Naive thymus-derived CD4-positive, alpha-beta T cell (primary cell): ENCODE data around the gene PCDHGA11. TPM values are rescaled to one million over a fixed set of nuclear protein-coding genes. Genes with fewer than 3 reads are reported as not detected.
"Not testable (repeated sequence)": the region's sequence is repeated elsewhere in the genome, so short reads cannot be mapped to it uniquely, and the experiment has no call there.

ENCODE experiments used
- ATAC-seq: fragments of 150-1000 bp; cut with Tn5 transposase; 2 replicates; pipeline ENCODE4 v1.10.0; 2021; ENCODE audit warnings: mild to moderate bottlenecking, moderate library complexity
- CTCF ChIA-PET: fragments of 350-600 bp; sonication (Branson Sonifier 250); formaldehyde crosslinking; loops from one replicate; lab custom pipeline; 2021; ENCODE audit warnings: antibody characterized with exemption; lab: Charles Lee
- POLR2A ChIA-PET: fragments of 350-600 bp; sonication (Branson Sonifier 250); formaldehyde crosslinking; loops from one replicate; lab custom pipeline; 2021; ENCODE audit warnings: antibody characterized with exemption, inconsistent platforms; lab: Charles Lee
- DNase-seq, 9 donors: peaks; one replicate each; pipeline versions ENCODE4 v3.0.0 to v3.0.0-alpha.2; 2020 to 2022; ENCODE audit warnings: mixed read lengths in 1 of 9
- H3K27ac ChIP-seq: one replicate; pipeline ENCODE4 v1.7.0; 2013; ENCODE audit warnings: mild to moderate bottlenecking, low read depth, low read length, moderate library complexity
- H3K27me3 ChIP-seq, 2 donors: one replicate each; pipeline ENCODE4 v1.7.0; 2013; ENCODE audit warnings: low read length in 2 of 2, mild to moderate bottlenecking in 2 of 2, moderate library complexity in 2 of 2; ENCODE audit not compliant: control insufficient read depth in 2 of 2, insufficient read depth in 2 of 2
- H3K36me3 ChIP-seq, 3 experiments: 1 replicate in 2 of 3; 2 replicates in 1 of 3; pipeline ENCODE4 v1.7.0; 2013; ENCODE audit warnings: low read length in 3 of 3, mild to moderate bottlenecking in 3 of 3, moderate library complexity in 1 of 3; ENCODE audit not compliant: insufficient read depth in 3 of 3, control insufficient read depth in 2 of 3
- H3K4me1 ChIP-seq, 2 donors: one replicate each; pipeline ENCODE4 v1.7.0; 2013; ENCODE audit warnings: low read length in 2 of 2, mild to moderate bottlenecking in 2 of 2, moderate library complexity in 1 of 2; ENCODE audit not compliant: control insufficient read depth in 2 of 2, insufficient read depth in 2 of 2
- H3K4me3 ChIP-seq: 2 replicates; pipeline ENCODE4 v1.7.0; 2013; ENCODE audit warnings: mild to moderate bottlenecking, low read length
- H3K9me3 ChIP-seq, 3 experiments: 1 replicate in 2 of 3; 2 replicates in 1 of 3; pipeline ENCODE4 v1.7.0; 2013; ENCODE audit warnings: low read length in 3 of 3; ENCODE audit not compliant: control insufficient read depth in 2 of 3
- H3K27ac Mint-ChIP-seq, 9 donors: one replicate each; pipeline ENCODE4 v1.8.0; 2020 to 2022; ENCODE audit warnings: mixed read lengths in 9 of 9, mild to moderate bottlenecking in 8 of 9, moderate library complexity in 5 of 9, inconsistent platforms in 2 of 9
- H3K27me3 Mint-ChIP-seq, 5 donors: one replicate each; pipeline ENCODE4 v1.8.0; 2021 to 2022; ENCODE audit warnings: mixed read lengths in 5 of 5, mild to moderate bottlenecking in 1 of 5
- H3K36me3 Mint-ChIP-seq, 5 donors: one replicate each; pipeline ENCODE4 v1.8.0; 2020 to 2022; ENCODE audit warnings: mixed read lengths in 5 of 5, mild to moderate bottlenecking in 3 of 5, inconsistent platforms in 1 of 5
- H3K4me1 Mint-ChIP-seq, 7 donors: one replicate each; pipeline ENCODE4 v1.8.0; 2020 to 2022; ENCODE audit warnings: mixed read lengths in 7 of 7, mild to moderate bottlenecking in 3 of 7, inconsistent platforms in 1 of 7
- H3K4me3 Mint-ChIP-seq, 10 donors: one replicate each; pipeline ENCODE4 v1.8.0; 2020 to 2022; ENCODE audit warnings: mild to moderate bottlenecking in 10 of 10, mixed read lengths in 10 of 10, moderate library complexity in 6 of 10, inconsistent platforms in 2 of 10
- H3K9me3 Mint-ChIP-seq, 11 donors: one replicate each; pipeline ENCODE4 v1.8.0; 2020 to 2022; ENCODE audit warnings: mixed read lengths in 11 of 11, mild to moderate bottlenecking in 4 of 11, inconsistent platforms in 1 of 11, moderate library complexity in 1 of 11
- intact Hi-C, 2 donors: fragments of 100-400 bp; cut with micrococcal nuclease; formaldehyde crosslinking; loops; one replicate each; pipeline ENCODE4 v1.15.1; 2023
- polyA plus RNA-seq, 2 donors: library from polyadenylated mRNA; unstranded; fragments of 300-500 nt; fragmentation: Illumina TruSeq; gene quantifications; one replicate each; pipeline ENCODE4 v1.2.3, GENCODE V29; 2021
- total RNA-seq, 6 experiments: library from RNA in 5 of 6; stranded (reverse) in 5 of 6; gene quantifications; 1 replicate in 5 of 6; 2 replicates in 1 of 6; pipeline ENCODE4 v1.2.3 and lab custom pipeline; 2021 to 2026

The PCDHGA11 gene
- total and polyA plus RNA-seq, 7 experiments from 2014 or later, result 0.16 to 0.29 (median 0.21) TPM; not detected in 3

- Mint-ChIP-seq H3K27me3 (peaks cover 68 to 80% (median 75%) of the 10 kb centered on the region in 5 donors), H3K36me3 (peaks cover 2 to 38% (median 10%) of the 10 kb centered on the region in 5 donors), H3K4me3 (peak overlapping the region in 4 of 10 donors; percentile 27 to 53 (median 39)), H3K9me3 (peaks cover 11 to 77% (median 43%) of the 10 kb centered on the region in 11 donors), H3K4me1 (peaks cover 16 to 28% (median 19%) of the 10 kb centered on the region in 7 donors)
- ATAC-seq, POLR2A ChIA-PET, H3K36me3 ChIP-seq, H3K27ac ChIP-seq, H3K4me3 ChIP-seq, H3K27ac Mint-ChIP-seq, CTCF ChIA-PET, H3K4me1 ChIP-seq, DNase-seq: not testable (repeated sequence)
- intact Hi-C loops, result loop anchor here in 1 of 2 donors (5.0 to 10.0 kb wide), 2 partner anchors 53 to 460 kb away; partner anchors contain the start of genes PCDH1 and PCDHGA5
- H3K27me3 ChIP-seq, result peaks cover 23 to 34% of the 10 kb centered on the region in 2 donors
- peaks cover 0 to 33% (median 15%) of the 10 kb centered on the region in 3 experiments for H3K9me3 ChIP-seq
Observed at GRCh38 chr5:141415275-141415618, 5.6 kb upstream of the PCDHGA11 start.

DNA sequence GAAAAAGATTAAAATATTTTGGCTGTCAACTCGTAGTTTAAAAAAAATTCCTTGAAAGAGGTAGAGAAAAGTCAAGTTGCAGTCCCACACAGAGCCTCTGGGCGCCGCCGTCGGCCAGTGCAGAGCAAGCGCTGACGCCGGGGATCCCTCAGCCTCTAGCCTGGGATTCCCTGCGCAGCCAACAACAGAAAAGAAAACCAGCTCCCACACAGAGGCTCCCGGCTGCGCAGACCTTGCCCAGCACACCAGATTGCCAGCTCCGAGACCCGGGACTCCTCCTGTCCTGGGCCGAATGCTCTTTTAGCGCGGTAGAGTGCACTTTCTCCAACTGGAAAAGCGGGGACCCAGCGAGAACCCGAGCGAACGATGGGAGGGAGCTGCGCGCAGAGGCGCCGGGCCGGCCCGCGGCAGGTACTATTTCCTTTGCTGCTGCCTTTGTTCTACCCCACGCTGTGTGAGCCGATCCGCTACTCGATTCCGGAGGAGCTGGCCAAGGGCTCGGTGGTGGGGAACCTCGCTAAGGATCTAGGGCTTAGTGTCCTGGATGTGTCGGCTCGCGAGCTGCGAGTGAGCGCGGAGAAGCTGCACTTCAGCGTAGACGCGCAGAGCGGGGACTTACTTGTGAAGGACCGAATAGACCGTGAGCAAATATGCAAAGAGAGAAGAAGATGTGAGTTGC is 3.2 kb upstream of the PCDHGA11 start, which contains the start of gene PCDHGB7:
TSS of gene PCDHGB7 (plus strand) at position 184 of the 679 bp plus-strand sequence. CDS start at position 367, 183 bp downstream.
- not testable (repeated sequence) for H3K36me3 ChIP-seq, H3K27ac ChIP-seq, H3K4me3 ChIP-seq, H3K4me1 ChIP-seq
- H3K27me3 ChIP-seq, result peaks cover 18 to 39% of the 10 kb centered on the region in 2 donors
- H3K9me3 ChIP-seq, result peaks cover 0 to 49% (median 18%) of the 10 kb centered on the region in 3 experiments
- Mint-ChIP-seq H3K9me3 (peaks cover 11 to 90% (median 61%) of the 10 kb centered on the region in 11 donors), H3K4me3 (peak within 1 kb of the TSS; percentile 43 to 73 (median 68)), H3K27me3 (peaks cover 77 to 90% (median 86%) of the 10 kb centered on the region in 5 donors), H3K4me1 (peaks cover 16 to 31% (median 19%) of the 10 kb centered on the region in 7 donors), H3K36me3 (peaks cover 0 to 55% (median 14%) of the 10 kb centered on the region in 5 donors), H3K27ac (peak within 1 kb of the TSS in 7 of 9 donors; percentile 0 to 74 (median 64))
- ChIA-PET CTCF (interaction anchor here (0.7 to 1.3 kb wide), 3 partner anchors 27 to 174 kb away, joined by 3 read pairs; no protein-coding TSS in a partner anchor), POLR2A (interaction anchor here (1.3 kb wide), 1 partner anchor 97 kb away, joined by 4 read pairs; the partner anchor contains the start of gene TAF7)
- intact Hi-C loops, result loop anchor here (1.0 to 10.0 kb wide), 5 partner anchors 55 to 457 kb away; partner anchors contain the start of genes PCDH1 (in 1 of the 2) and PCDHGA5 (in 1 of the 2)
- peak in 4 of 9 donors; percentile 26 to 62 (median 34) for DNase-seq
- peak; percentile 73 for ATAC-seq

- H3K4me1 ChIP-seq, result no peaks in the 10 kb centered on the region
- peaks cover 12 to 40% of the 10 kb centered on the region in 2 donors for H3K27me3 ChIP-seq
- ATAC-seq, result no peak
- H3K27ac ChIP-seq, result no peak overlapping the region
- H3K27ac Mint-ChIP-seq, result peak overlapping the region in 6 of 9 donors; percentile 2 to 74 (median 65)
- no peak overlapping the region for H3K4me3 ChIP-seq
- POLR2A ChIA-PET, result interaction anchor here (0.8 kb wide), 1 partner anchor 100 kb away, joined by 3 read pairs; no protein-coding TSS in a partner anchor
- H3K9me3 Mint-ChIP-seq, result peaks cover 14 to 89% (median 61%) of the 10 kb centered on the region in 11 donors
- intact Hi-C loops, result loop anchor here in 1 of 2 donors (5.0 to 10.0 kb wide), 2 partner anchors 57 to 456 kb away; partner anchors contain the start of genes PCDH1 and PCDHGA5
- peaks cover 0 to 59% (median 18%) of the 10 kb centered on the region in 3 experiments for H3K9me3 ChIP-seq
- no peak for DNase-seq
- H3K36me3 Mint-ChIP-seq, result peaks cover 3 to 54% (median 12%) of the 10 kb centered on the region in 5 donors
- peak overlapping the region in 6 of 10 donors; percentile 10 to 69 (median 36) for H3K4me3 Mint-ChIP-seq
- H3K36me3 ChIP-seq, result peaks cover 0 to 4% (median 0%) of the 10 kb centered on the region in 3 experiments
- peaks cover 4 to 22% (median 11%) of the 10 kb centered on the region in 7 donors for H3K4me1 Mint-ChIP-seq
- peaks cover 73 to 84% (median 76%) of the 10 kb centered on the region in 5 donors for H3K27me3 Mint-ChIP-seq
- CTCF ChIA-PET, result no interaction called here
Observed at GRCh38 chr5:141419074-141419880, 1.6 kb upstream of the PCDHGA11 start.

- peaks cover 66 to 87% (median 78%) of the 10 kb centered on the region in 5 donors for H3K27me3 Mint-ChIP-seq
- H3K4me3 Mint-ChIP-seq, result peak overlapping the region; percentile 29 to 90 (median 76)
- H3K4me1 ChIP-seq, result no peaks in the 10 kb centered on the region
- H3K36me3 Mint-ChIP-seq, result peaks cover 3 to 48% (median 10%) of the 10 kb centered on the region in 5 donors
- no peak for DNase-seq
- H3K4me3 ChIP-seq, result no peak overlapping the region
- peaks cover 0 to 4% (median 0%) of the 10 kb centered on the region in 3 experiments for H3K36me3 ChIP-seq
- peak overlapping the region in 5 of 9 donors; percentile 3 to 73 (median 51) for H3K27ac Mint-ChIP-seq
- peaks cover 0 to 55% (median 18%) of the 10 kb centered on the region in 3 experiments for H3K9me3 ChIP-seq
- intact Hi-C loops, result loop anchor here in 1 of 2 donors (5.0 kb wide), 1 partner anchor 56 kb away; the partner anchor contains the start of gene PCDHGC3
- no peak for ATAC-seq
- H3K4me1 Mint-ChIP-seq, result peaks cover 0 to 19% (median 7%) of the 10 kb centered on the region in 7 donors
- ChIA-PET POLR2A (no interaction called here), CTCF (interaction anchor here (1.0 to 1.6 kb wide), 4 partner anchors 87 to 142 kb away, joined by 3 to 10 read pairs (median 3); partner anchors contain the start of gene TAF7)
- peaks cover 10 to 91% (median 58%) of the 10 kb centered on the region in 11 donors for H3K9me3 Mint-ChIP-seq
- H3K27ac ChIP-seq, result no peak overlapping the region
- H3K27me3 ChIP-seq, result peaks cover 7 to 28% of the 10 kb centered on the region in 2 donors
Observed at GRCh38 chr5:141421489-141421855, 621 bp downstream of the PCDHGA11 start.

DNA sequence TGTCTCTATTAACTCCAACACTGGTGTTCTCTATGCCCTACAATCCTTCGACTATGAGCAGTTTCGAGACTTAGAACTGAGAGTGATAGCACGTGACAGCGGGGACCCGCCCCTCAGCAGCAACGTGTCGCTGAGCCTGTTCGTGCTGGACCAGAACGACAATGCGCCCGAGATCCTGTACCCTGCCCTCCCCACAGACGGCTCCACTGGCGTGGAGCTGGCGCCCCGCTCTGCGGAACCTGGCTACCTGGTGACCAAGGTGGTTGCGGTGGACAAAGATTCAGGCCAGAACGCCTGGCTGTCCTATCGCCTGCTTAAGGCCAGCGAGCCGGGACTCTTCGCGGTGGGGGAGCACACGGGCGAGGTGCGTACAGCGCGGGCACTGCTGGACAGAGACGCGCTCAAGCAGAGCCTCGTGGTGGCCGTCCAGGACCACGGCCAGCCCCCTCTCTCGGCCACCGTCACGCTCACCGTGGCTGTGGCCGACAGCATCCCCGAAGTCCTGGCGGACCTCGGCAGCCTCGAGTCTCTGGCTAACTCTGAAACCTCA is 2.0 kb downstream of the PCDHGA11 start:
- Mint-ChIP-seq H3K4me1 (peaks cover 0 to 16% (median 7%) of the 10 kb centered on the region in 7 donors), H3K9me3 (peaks cover 10 to 94% (median 60%) of the 10 kb centered on the region in 11 donors), H3K4me3 (peak overlapping the region in 2 of 10 donors; percentile 19 to 35), H3K36me3 (peaks cover 3 to 52% (median 9%) of the 10 kb centered on the region in 5 donors), H3K27ac (peak overlapping the region in 1 of 9 donors; percentile 51), H3K27me3 (peaks cover 57 to 85% (median 76%) of the 10 kb centered on the region in 5 donors)
- Histone ChIP-seq H3K4me3 (no peak overlapping the region), H3K27me3 (peaks cover 0 to 28% of the 10 kb centered on the region in 2 donors), H3K27ac (no peak overlapping the region), H3K9me3 (peaks cover 0 to 58% (median 18%) of the 10 kb centered on the region in 3 experiments), H3K36me3 (peaks cover 0 to 4% (median 0%) of the 10 kb centered on the region in 3 experiments), H3K4me1 (no peaks in the 10 kb centered on the region)
- no peak for DNase-seq
- intact Hi-C loops, result loop anchor here in 1 of 2 donors (5.0 kb wide), 1 partner anchor 54 kb away; the partner anchor contains the start of gene PCDHGC3
- ATAC-seq, result no peak
- ChIA-PET CTCF (no interaction called here), POLR2A (interaction anchor here (0.5 kb wide), 1 partner anchor 55 kb away, joined by 4 read pairs; no protein-coding TSS in a partner anchor)
